Neural cell (in vitro differentiated cells): ENCODE results near the gene IQGAP2.

ENCODE experiments used
- CTCF ChIP-seq: fragments of 450-650 bp; IDR thresholded peaks from 2 replicates; pipeline ENCODE4 v1.5.1; 2014; ENCODE audit warnings: antibody characterized with exemption, mild to moderate bottlenecking, moderate library complexity; ENCODE audit not compliant: poor library complexity, severe bottlenecking
- EP300 ChIP-seq: fragments of 450-650 bp; conservative IDR thresholded peaks from 2 replicates; pipeline ENCODE4 v1.6.1; 2014; ENCODE audit warnings: antibody characterized with exemption, mild to moderate bottlenecking, moderate library complexity; ENCODE audit not compliant: poor library complexity, severe bottlenecking
- EZH2 ChIP-seq: fragments of 200-600, 300-800 bp; shearing (Covaris generic), sonication (generic); IDR thresholded peaks from 2 replicates; pipeline ENCODE4 v1.6.1; 2014; ENCODE audit warnings: antibody characterized with exemption, low read length, borderline replicate concordance, mild to moderate bottlenecking; ENCODE audit not compliant: insufficient read depth, poor library complexity, severe bottlenecking
- POLR2AphosphoS5 ChIP-seq: IDR thresholded peaks from 2 replicates; pipeline ENCODE4 v1.6.1; 2012
- RAD21 ChIP-seq: fragments of 450-650 bp; conservative IDR thresholded peaks from 2 replicates; pipeline ENCODE4 v1.6.1; 2014; ENCODE audit warnings: antibody characterized with exemption, mild to moderate bottlenecking, moderate library complexity
- REST ChIP-seq: IDR thresholded peaks from 2 replicates; pipeline ENCODE4 v1.6.1; 2012; ENCODE audit warnings: borderline replicate concordance
- SMC3 ChIP-seq: fragments of 450-650 bp; conservative IDR thresholded peaks from 2 replicates; pipeline ENCODE4 v1.6.1; 2014; ENCODE audit warnings: antibody characterized with exemption, mild to moderate bottlenecking, moderate library complexity; ENCODE audit not compliant: poor library complexity
- TAF1 ChIP-seq: IDR thresholded peaks from 2 replicates; pipeline ENCODE4 v1.6.1; 2012; ENCODE audit warnings: low read depth

GRCh38 chr5:76365561-76365960 is 37.5 kb upstream of the IQGAP2 start:
- TF ChIP-seq RAD21, result no peak
- no peak for TF ChIP-seq CTCF
- no peak for TF ChIP-seq POLR2AphosphoS5
- no peak for TF ChIP-seq TAF1
- TF ChIP-seq EZH2, result no peak
- TF ChIP-seq EP300, result no peak
- no peak for TF ChIP-seq SMC3
- TF ChIP-seq REST, result no peak
